ENCODE measurements around the gene CHST13. TPM values are rescaled to one million over a fixed set of nuclear protein-coding genes. Genes with fewer than 3 reads are reported as not detected.

The CHST13 gene
- total RNA-seq, 1 experiment from 2014 or later = 0.91 TPM

DNA sequence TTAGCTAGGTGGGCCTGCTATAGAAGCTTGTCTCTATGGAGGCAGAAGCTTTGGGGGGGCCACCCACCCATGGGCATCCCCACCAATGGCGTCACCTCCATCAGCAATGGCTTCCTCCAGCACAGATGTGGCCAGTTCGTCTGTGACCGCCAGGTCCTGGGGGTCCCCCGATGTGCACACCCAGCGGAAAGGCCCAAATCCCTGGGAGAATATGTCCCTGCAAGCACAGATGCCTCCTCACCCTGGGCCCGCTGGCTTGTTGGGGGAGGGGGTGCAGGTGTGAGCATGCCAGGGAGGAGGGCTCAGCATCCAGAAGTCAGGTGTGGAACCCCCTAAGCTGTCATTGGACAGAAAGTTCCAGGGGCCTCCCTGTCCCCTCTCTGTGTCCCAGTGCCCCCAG, 26.0 kb upstream of the CHST13 start (continued):
- no peak for TF ChIP-seq SRF (IDR thresholded peaks at IDR 0.05; ENCODE audit: low read depth)

DNA sequence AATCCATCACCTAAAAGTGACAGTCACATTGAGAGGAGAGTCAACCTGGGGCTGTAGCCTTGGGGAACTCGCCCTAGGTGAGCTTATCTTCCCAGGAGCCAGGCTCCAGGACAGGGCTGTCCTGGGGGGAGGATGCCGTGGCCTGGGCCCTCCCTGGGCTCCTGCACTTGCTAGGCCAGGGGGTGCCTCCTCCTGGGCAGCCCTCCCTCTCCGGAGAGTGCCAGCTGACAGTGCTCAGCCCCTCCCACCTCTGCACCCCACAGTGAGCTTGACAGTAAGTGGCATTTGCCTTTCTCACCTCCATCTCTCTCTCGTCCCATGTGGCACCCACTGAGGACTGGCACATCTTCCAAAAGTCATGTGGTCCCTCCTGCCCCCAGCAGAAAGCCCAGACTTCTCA, 25.5 kb upstream of the CHST13 start:
- Histone ChIP-seq H3K9me3 (ENCODE audit: control insufficient read depth in 1 of 2, insufficient read depth in 1 of 2, low read depth in 1 of 2, low read length in 2 of 2) (no peaks in the 10 kb centered on the region), H3K4me1 (ENCODE audit: control insufficient read depth in 1 of 2, insufficient read depth in 2 of 2, low read length in 2 of 2) (no peaks in the 10 kb centered on the region), H2AFZ (ENCODE audit: low read depth, low read length, poor library complexity, severe bottlenecking) (no peak overlapping the region), H3K36me3 (ENCODE audit: control insufficient read depth in 1 of 2, insufficient read depth in 2 of 2, low read length in 2 of 2) (no peaks in the 10 kb centered on the region), H4K20me1 (ENCODE audit: insufficient read depth) (no peaks in the 10 kb centered on the region), H3K27me3 (ENCODE audit: insufficient read depth, low read length) (no peaks in the 10 kb centered on the region), H3K27ac (ENCODE audit: low read depth, low read length) (no peak overlapping the region), H3K4me3 (replicated peaks in 1 of 2; ENCODE audit: low read depth in 1 of 2, low read length in 2 of 2) (no peak overlapping the region), H3K4me2 (ENCODE audit: low read length) (no peak overlapping the region), H3K79me2 (ENCODE audit: insufficient read depth, low read length) (no peaks in the 10 kb centered on the region), H3K9me2 (ENCODE audit: insufficient read depth) (no peaks in the 10 kb centered on the region), H3K9ac (ENCODE audit: low read length) (no peak overlapping the region)
- POLR2A ChIA-PET = no interaction called here
- DNase-seq (ENCODE audit: low read depth, low spot score) (no peak), ATAC-seq (no peak)
- BruUV-seq (replicated peaks) = no TSS peak
- intact Hi-C loops (cut with micrococcal nuclease) = no loop called here
- no peak for TF ChIP-seq CBX3 (IDR thresholded peaks at IDR 0.05; ENCODE audit: low read depth)
- no peak for TF ChIP-seq POLR2A (IDR thresholded peaks at IDR 0.05; ENCODE audit: borderline replicate concordance, extremely low read depth, insufficient read depth, insufficient read length)
- TF ChIP-seq, protein P1, sequence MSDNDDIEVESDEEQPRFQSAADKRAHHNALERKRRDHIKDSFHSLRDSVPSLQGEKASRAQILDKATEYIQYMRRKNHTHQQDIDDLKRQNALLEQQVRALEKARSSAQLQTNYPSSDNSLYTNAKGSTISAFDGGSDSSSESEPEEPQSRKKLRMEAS (IDR thresholded peaks at IDR 0.05) = no peak
- TF ChIP-seq EZH2 (IDR thresholded peaks at IDR 0.05) = no peak
- TF ChIP-seq CEBPB (IDR thresholded peaks at IDR 0.05; ENCODE audit: low read depth) = no peak
- no peak for TF ChIP-seq YY1 (IDR thresholded peaks at IDR 0.05; ENCODE audit: extremely low read depth, insufficient replicate concordance, low read depth, low read length)
- TF ChIP-seq, protein P2, sequence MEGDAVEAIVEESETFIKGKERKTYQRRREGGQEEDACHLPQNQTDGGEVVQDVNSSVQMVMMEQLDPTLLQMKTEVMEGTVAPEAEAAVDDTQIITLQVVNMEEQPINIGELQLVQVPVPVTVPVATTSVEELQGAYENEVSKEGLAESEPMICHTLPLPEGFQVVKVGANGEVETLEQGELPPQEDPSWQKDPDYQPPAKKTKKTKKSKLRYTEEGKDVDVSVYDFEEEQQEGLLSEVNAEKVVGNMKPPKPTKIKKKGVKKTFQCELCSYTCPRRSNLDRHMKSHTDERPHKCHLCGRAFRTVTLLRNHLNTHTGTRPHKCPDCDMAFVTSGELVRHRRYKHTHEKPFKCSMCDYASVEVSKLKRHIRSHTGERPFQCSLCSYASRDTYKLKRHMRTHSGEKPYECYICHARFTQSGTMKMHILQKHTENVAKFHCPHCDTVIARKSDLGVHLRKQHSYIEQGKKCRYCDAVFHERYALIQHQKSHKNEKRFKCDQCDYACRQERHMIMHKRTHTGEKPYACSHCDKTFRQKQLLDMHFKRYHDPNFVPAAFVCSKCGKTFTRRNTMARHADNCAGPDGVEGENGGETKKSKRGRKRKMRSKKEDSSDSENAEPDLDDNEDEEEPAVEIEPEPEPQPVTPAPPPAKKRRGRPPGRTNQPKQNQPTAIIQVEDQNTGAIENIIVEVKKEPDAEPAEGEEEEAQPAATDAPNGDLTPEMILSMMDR (IDR thresholded peaks at IDR 0.05 in 2 of 3, conservative IDR thresholded peaks at IDR 0.05 in 1 of 3; ENCODE audit: borderline replicate concordance in 1 of 3, insufficient read depth in 1 of 3, low read depth in 2 of 3, low read length in 2 of 3) = no peak
- TF ChIP-seq, protein P3, sequence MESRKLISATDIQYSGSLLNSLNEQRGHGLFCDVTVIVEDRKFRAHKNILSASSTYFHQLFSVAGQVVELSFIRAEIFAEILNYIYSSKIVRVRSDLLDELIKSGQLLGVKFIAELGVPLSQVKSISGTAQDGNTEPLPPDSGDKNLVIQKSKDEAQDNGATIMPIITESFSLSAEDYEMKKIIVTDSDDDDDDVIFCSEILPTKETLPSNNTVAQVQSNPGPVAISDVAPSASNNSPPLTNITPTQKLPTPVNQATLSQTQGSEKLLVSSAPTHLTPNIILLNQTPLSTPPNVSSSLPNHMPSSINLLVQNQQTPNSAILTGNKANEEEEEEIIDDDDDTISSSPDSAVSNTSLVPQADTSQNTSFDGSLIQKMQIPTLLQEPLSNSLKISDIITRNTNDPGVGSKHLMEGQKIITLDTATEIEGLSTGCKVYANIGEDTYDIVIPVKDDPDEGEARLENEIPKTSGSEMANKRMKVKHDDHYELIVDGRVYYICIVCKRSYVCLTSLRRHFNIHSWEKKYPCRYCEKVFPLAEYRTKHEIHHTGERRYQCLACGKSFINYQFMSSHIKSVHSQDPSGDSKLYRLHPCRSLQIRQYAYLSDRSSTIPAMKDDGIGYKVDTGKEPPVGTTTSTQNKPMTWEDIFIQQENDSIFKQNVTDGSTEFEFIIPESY (IDR thresholded peaks at IDR 0.05; ENCODE audit: extremely low read depth, insufficient replicate concordance, low read length) = no peak
- no peak for TF ChIP-seq ZFX (IDR thresholded peaks at IDR 0.05)
- no peak for TF ChIP-seq RAD21 (IDR thresholded peaks at IDR 0.05; ENCODE audit: low read depth)
- TF ChIP-seq EZH2phosphoT487 (IDR thresholded peaks at IDR 0.05; ENCODE audit: borderline replicate concordance) = no peak
- TF ChIP-seq, protein P4, sequence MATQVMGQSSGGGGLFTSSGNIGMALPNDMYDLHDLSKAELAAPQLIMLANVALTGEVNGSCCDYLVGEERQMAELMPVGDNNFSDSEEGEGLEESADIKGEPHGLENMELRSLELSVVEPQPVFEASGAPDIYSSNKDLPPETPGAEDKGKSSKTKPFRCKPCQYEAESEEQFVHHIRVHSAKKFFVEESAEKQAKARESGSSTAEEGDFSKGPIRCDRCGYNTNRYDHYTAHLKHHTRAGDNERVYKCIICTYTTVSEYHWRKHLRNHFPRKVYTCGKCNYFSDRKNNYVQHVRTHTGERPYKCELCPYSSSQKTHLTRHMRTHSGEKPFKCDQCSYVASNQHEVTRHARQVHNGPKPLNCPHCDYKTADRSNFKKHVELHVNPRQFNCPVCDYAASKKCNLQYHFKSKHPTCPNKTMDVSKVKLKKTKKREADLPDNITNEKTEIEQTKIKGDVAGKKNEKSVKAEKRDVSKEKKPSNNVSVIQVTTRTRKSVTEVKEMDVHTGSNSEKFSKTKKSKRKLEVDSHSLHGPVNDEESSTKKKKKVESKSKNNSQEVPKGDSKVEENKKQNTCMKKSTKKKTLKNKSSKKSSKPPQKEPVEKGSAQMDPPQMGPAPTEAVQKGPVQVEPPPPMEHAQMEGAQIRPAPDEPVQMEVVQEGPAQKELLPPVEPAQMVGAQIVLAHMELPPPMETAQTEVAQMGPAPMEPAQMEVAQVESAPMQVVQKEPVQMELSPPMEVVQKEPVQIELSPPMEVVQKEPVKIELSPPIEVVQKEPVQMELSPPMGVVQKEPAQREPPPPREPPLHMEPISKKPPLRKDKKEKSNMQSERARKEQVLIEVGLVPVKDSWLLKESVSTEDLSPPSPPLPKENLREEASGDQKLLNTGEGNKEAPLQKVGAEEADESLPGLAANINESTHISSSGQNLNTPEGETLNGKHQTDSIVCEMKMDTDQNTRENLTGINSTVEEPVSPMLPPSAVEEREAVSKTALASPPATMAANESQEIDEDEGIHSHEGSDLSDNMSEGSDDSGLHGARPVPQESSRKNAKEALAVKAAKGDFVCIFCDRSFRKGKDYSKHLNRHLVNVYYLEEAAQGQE (IDR thresholded peaks at IDR 0.05; ENCODE audit: low read depth) = no peak
- no peak for TF ChIP-seq JUND (IDR thresholded peaks at IDR 0.05)
- TF ChIP-seq, protein P5, sequence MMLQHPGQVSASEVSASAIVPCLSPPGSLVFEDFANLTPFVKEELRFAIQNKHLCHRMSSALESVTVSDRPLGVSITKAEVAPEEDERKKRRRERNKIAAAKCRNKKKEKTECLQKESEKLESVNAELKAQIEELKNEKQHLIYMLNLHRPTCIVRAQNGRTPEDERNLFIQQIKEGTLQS (IDR thresholded peaks at IDR 0.05) = no peak
- TF ChIP-seq SRF (IDR thresholded peaks at IDR 0.05; ENCODE audit: low read depth) = no peak
- no peak for TF ChIP-seq TCF7L2 (IDR thresholded peaks at IDR 0.05; ENCODE audit: borderline replicate concordance, extremely low read depth, insufficient read depth, insufficient read length)
- no peak for TF ChIP-seq POLR2AphosphoS5 (IDR thresholded peaks at IDR 0.05; ENCODE audit: low read depth, low read length)
- TF ChIP-seq SIN3A (IDR thresholded peaks at IDR 0.05; ENCODE audit: low read depth) = no peak
- RAD21 ChIA-PET (ENCODE audit: low non-redundant PET in 1 of 2, low total read pairs in 2 of 2, uncharacterized antibody in 2 of 2, unreplicated experiment in 2 of 2) = no interaction called here
- CTCF ChIA-PET = no interaction called here

Data from HCT116 (cell line).